ENCODE results near the gene RNASE8.

Gene RNASE8

DNA sequence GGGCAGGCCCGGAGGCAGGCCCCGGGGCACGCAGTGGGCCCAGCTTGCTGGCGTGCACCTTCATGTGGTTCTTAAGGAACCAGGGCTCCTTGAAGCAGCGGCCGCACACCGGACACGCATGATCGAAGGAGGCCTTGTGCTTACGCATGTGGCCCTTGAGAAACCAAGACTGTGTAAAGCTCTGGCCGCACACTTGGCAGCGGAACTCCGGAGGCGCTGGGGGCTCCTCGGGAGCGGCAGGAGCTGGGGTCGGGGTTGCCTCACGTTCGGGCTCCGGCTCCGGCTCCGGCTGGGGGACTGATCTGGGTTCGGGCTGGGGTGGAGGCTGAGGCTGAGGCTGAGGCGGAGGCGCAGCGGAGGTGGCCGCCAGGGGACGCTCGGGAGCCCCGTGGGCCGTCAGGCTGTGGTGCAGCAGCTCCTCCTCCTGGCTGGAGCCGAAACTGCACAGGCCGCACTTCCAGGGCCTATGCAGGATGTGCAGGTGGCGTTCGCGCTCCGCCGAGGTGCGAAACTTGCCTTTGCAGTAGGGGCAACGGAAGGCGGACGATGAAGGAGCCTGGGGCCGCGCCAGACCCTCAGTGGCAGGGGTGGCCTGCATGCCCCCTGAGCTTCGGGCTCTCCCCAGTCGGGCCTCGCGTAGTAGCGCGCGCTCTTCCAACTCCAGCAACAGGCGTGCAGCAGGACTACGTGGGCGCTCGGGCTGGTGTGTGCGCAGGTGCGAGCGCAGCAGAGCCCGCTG, 34.8 kb downstream of the RNASE8 start:
- DNase-seq (ENCODE audit: low spot score), result peak; percentile 92

DNA sequence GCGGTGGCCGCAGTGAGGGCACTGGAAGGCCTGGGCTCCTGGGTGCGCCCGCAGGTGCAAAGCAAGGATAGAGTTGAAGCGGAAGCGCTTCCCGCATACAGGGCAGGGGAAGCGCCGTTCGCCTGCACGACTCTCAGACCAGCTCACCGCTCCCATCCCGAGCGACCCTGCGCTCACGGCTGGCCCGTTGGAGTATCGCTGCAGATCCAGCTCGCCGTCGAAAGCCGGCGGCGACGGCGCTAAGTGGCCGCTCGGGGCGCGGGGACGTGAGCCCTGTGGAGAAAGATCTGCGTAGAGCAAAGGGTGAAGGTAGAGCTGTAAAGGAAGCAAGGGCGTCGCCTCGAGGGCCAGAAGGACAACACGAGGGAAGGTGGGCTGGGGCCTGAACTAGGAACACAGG, 35.4 kb downstream of the RNASE8 start:
- no peak for DNase-seq (ENCODE audit: low spot score)

DNA sequence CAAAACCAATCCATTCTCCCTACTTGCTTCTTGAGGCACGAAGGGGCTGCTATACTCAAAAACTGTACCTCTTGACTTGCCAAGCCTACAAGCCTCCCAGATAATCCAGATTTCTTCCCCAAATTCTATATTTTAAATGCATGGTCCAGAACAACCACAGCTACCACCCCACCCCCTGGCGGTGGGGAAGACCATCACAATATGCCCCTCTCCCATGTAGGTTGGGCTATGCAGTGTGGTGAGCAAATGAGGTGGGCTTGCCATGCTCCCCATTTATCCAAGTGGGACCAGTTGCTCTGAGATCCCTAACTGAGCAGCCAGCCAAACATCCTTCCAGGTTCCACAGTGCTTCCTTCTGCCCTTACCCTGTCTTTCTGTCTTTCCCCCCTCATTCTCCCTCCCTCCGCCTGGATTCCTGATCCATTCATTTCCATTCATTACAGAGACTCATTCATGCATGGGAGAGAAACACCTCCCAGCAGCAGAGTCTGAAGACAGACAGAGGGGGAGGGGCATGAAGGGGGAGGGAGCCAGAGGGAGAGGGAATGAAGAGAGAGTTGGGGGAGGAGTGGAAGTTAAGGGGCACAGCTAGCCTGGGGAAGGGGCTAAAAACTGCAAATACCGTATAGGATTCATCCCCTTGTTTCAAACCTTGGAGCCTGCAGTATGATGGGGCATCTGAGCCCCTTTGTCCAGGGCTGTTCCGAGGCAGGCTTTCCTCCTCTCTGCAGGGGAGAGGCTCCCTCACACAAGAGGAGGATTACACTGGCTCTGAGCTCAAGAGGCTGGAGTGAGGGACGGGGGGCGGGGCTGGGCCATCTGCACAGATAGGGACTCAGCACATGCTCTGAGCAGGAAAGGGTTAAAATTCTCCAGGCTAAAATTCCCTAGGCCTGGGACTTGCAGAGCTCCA, 36.4 kb downstream of the RNASE8 start:
- DNase-seq (ENCODE audit: low spot score), result peak; percentile 14

DNA sequence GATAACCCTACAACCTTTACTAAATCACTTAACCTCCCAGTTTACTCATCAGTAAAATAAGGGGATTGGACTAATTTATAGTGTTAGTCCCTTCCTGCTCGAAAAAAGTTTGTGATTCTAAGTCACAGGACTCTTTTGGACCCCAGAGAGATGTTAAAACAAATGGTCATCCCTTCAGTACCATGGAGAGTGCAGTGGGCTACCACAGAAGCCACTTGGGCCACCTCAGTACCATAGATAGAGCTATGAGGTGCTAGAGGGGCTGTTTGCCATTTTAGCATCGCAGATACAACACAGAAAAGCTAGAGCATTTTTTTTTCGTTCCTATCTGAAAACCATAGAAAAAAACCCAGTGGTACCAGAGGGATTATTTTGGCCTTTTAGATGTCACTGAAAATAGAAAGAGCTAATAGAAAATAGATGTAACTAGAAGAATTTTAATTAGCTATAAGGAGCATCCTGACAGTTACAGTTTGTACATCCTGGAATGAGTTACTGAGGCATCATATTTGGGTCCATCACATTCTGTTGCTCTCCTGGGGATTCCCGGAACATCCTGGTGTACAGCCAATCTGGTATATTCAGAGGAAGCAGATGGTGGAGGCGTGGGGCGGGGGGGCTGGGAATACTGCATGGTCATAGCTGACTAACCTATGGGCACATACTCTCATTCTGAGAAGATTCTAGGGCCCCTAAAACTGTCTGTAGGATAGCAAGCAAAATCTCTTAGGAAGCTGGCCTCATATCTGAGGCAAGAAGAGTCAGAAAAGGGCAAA, 38.0 kb downstream of the RNASE8 start:
- peak; percentile 69 for DNase-seq (ENCODE audit: low spot score)

DNA sequence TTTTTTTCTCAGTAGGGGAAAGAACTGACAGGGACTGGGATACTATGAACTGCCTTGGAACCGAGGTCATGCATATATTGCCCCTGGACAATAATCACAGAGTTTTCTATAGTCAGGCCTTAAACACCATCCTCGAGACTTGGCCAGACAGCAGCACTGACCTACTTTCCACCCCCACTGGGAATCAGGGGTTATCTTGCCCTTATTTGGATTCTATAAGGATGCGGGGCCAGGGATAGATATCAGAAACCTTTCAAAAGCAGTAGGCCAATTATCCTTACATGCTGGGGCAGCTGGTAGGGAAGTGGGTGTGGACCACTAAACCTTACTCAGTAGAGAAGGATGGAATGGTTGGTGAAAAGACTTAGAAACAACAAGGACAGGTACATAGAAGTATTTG, 38.8 kb downstream of the RNASE8 start:
- DNase-seq (ENCODE audit: low spot score), result no peak

DNA sequence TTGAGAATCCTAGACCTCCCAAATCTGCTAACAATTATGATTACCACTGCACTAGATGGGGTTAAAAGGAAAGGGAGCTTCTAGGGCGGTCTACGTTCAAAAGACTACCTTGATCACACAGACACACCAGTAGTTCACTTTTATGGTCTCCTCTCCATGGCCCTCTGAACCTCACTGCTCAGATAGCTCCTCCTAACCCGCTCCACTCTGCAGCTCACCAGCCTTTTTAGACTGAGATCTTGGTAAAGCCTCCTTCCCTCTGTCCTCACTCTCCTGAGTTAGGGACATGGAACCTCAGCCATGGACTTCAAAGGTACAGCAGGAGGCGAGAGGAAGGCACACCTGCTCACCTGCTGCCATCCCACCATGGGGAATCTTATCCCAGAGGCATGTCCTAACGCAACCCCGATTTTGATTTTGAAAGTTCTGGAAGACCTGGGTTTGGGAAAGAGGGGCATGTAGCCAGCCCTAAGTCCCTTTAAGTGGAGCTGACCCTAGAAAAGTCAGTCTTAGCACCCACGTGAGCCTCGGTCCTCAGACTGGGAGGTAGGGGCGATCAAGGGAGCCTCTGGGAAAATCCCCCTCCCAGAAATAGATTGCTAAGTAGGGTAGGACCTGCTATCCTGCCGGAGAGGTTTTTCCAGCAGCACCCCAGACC, 39.5 kb downstream of the RNASE8 start:
- DNase-seq (ENCODE audit: low spot score), result no peak

DNA sequence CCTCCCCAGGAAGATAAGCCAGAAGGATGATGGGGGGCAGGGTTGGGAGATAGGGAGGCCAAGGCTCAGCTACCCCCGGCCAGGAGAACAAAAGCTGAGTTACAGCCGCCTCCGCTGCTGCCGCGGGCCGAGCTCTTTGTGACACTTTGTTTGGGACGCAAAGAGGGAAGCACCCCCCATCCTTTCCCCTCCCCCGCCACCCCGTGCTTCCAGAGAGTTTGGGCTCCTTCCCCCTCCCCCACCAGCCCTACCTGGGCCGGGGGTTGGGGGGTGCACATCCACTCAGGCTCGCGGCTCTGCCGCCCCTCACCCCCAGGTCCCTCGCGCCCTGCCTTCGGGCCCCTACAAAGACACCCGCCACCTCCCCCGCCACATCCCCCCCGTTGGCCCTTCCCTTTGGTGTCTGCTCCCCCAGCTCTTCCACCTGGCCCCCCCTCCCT, 40.0 kb downstream of the RNASE8 start:
- DNase-seq (ENCODE audit: low spot score), result no peak

DNA sequence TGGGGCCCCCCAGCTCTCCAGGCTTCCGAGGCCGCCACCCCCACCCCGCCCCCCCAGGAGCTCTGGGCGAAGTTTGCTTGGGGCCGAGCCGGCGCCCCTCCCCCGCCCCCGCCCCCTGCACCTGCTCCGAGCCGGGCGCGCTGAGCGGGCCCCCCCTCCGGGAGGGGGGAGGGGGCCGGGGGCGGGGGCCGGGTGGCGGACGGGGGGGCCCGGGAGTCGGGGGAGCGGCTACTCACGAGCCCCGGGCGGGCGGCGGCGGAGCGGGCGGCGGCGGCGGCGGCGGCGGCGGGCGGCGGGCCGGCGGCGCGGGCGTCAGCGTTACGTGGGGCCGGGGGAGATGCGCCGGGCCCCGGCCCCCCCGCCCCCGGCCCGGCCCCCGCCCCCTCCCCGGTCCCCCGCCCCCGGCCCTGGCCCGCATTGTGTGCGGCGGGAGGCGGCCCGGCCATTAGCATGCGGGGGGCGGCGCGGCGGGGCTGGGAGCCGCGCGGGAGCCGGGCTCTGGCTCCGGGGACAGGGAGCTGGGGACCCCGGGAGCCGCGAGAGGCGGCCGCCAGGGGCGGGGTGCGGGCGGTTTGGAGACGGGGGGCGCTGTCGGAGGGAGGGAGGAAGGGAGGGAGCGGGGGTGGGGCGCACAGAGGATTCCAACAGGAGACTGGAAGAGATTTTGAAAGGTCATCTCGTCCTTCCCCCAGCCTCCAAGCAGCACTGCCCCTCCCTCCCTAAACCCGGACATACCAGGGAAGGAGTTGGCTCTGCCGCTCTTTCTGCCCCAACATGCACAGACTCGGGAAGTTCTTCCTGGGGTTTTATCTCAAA, 40.7 kb downstream of the RNASE8 start, which contains the start of gene ZNF219:
Gene ZNF219, minus strand, starts transcription at position 580 of the 816 bp plus-strand sequence. CDS start 5,064 bp downstream, outside the sequence.
- peak; percentile 79 for DNase-seq (ENCODE audit: low spot score)

DNA sequence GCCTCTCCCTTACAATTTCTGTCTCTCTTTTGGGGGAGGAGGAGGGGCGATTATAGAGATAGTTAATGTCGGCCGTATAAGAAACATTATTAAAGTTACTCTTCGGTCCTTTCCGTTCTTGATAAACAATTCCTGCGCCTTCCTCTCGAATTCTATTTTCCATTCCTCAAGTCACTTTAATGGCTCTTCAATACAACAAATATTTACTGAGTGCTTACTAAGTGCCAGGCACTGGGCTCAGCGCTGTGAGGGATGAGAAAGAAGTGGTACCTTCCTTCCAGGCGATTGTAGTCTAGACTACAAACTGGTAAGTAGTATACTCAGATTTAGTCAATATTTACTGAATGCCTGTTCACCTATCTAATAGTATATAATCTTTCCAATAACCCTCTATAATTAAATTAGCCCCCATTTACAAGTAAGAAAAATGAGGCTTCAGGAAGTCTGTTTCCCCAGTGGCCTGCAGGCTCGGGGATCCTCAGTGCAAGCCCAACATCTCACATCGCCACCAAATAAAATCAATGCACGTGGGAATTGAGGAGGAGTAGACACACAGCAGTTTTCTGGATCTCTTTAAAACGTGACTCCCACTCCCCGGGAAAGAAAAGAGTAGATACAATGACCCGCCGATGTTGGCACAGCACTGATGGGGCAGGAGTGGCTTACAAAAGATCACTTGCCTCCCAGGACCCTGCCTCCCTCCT, 41.4 kb downstream of the RNASE8 start:
- DNase-seq (ENCODE audit: low spot score), result no peak

DNA sequence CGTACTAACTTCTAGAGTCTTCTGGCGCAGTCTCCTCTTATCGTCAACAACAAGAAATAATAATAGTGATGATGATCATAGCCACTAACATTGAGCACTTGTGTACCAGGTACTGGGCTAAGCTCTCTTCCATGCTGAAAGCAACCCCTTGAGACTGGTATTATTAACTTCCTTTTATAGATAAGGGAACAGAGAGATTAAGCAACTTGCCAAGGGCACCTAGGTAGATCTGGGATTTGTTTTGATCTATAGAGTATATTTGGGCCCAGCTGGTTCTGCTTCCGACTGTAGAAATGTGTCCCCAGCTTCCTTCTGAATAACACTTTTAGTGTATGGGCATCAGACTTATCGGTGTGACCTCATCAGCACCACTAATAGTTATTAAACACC, 42.0 kb downstream of the RNASE8 start:
- no peak for DNase-seq (ENCODE audit: low spot score)

DNA sequence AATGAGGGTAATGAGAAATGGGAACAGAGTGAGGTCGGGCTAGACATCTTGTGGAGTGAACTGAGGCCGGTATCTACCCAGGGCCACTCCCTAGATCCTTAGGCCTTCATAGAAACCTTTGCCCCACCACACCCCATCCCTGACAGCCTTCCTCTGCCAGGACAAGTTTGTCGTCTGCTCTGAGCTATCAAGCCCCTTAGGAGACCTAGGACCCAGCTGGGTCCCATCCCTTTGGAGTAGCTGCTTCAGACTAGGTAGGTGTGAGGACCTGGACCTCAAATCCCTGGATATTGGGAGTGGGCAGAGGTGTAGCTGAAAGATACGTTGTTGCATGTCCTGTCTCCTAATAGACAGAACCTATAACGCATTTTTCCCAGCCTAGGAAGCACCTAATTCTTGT, 43.3 kb downstream of the RNASE8 start, which contains the start of gene TMEM253:
Gene TMEM253, plus strand, starts transcription at position 136 of the 400 bp plus-strand sequence. CDS start 278 bp downstream, outside the sequence.
- no peak for DNase-seq (ENCODE audit: low spot score)

DNA sequence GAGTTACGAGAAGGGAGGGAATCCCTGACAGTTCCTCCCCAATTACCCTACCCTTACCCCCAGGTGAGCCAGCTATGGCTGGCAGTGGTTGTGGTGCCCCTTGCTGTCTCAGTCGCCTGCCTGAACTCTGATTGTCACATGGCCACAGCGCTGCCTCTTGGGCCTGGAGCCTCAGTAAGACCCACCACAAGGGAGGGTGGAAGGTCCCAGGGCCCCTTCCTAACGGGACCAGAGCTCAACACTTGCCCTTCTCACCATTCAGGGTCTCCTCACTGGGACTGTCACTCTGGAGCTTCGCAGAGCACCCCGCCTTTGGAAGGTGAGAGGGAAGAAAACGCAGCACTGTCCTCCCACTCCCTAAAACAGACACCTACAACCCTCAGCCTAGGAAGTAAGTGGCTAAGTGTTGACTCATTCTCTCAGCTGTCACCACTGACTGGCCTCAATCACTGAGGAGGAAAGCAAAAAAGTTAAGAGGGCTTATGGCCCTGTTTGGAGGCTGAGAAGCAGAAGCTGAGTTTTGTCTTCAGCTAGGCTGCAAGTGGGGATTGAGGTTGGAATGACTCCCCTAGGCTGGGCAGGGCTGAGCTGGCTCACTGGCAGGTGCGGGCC, 44.3 kb downstream of the RNASE8 start:
- no peak for DNase-seq (ENCODE audit: low spot score)

DNA sequence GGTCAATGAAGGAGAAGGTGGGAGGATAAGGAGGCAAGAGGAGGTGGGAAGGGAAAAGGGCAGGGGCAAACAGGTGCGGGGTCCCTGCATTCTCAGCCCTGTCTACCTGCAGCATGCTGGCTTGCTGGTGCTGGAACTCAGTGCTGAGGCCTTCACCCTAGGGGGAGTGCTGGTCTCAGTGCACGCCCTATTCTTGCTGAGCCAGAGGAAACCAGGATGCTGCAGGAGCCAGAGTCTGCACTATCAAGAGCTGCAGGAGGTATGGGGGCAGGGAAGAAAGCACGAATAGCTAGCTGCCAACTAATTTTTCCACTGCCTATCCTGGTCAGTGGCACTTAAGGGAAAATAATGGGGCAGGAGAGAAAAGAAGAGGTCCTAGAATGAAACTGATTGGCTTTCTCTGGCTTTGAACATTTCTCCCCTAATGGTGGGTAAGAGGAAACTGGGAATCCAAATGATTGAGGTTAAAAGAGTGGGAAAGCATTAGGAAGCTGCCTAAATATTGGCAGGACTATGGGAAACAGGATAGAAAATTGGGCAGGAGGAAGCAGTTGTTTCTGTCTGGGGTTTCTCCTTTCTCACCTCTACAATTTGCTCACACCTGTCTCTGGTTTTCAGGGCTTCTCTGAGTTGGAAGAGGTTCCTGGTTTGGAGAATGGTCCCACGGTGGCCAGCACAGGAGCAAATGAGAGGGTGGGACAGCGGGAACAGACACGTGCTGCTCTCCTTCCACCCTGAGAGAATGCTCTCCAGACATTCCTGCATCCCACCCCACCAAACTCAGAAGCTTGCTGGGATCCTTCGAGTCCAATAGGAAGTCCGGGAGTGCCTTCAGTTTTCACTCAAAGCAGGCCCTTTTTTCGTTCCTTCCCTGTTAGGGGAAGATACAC, 45.1 kb downstream of the RNASE8 start:
- DNase-seq (ENCODE audit: low spot score), result no peak

DNA sequence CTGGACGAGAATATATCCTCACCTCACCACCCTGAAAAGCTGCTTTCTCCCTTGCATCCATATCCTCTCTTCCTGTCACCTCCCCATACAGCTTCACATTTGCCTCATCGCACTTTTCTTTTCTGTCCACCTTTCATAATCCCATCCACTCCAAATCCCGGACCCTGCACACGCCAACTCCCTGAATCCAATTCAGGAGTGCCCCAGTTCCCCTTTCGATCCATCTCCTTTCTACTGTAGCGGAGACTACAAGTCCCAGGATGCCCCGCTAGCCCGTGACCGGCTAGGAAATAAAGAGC, 45.7 kb downstream of the RNASE8 start:
- DNase-seq (ENCODE audit: low spot score), result no peak

DNA sequence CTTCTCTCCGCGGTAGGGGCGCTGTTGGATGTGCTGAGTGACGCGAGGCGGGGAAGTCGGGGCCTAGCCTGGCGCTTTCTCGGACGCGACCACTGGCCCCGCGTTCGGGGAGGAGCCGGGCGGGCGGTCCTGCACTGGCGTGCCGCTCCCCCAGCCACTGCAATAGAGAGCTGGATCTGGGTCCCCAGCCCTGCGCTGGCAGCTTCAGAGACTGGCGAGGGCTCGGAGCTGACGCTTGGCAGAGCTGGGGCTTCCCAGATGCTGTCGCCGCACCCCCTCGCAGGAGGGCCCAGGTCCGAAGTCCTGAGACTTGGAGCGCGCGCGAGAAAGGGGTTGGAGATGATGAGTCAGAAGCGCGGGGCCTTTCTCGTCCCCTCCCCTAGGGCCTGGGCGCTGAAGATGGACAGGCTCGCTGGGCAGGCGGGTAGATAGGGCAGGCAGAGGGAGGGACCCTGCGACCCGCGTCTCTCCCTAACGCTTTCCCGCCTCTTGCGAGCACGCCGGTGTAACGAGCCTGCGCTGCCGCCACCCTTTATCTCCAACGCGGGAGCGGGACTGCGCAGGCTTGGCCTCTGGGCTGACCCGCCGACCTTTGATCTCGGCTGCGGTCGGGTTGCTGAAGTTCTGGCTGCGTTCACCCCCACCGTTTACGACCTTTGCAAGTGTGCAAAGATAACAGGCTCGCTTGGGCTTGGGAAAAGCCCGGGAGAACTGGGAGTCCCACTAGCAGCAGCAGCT, 46.3 kb downstream of the RNASE8 start:
- DNase-seq (ENCODE audit: low spot score), result peak; percentile 96

DNA sequence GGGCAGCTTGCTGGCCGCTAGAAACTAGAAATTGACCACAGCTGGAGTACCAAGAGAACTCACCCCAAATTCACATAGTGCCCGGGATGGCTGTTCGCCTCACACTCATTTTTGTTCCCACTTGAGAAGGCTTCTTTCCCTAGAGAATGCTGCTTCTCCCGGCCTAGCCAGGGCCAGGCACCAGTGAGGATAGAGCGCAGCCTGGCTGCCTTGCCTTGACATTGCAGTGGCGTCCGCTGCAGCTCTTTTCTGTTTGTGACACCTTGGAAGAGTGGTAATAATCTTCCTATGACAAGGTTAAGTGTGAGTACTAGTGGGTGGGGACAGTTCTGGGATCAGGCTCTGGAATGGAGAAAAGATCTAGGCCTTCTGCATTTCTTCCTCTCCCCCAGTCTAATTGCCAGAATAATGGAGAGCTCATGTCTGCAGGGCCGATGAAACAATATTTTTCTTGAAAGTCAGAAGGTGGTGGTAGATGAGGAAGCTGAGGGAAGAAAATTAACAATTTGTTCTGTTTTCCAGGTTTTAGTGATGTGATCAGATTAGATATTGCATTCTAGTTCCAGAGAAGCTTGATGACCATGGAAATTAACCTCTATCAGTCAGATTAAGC, 46.9 kb downstream of the RNASE8 start:
- DNase-seq (ENCODE audit: low spot score), result peak; percentile 83

DNA sequence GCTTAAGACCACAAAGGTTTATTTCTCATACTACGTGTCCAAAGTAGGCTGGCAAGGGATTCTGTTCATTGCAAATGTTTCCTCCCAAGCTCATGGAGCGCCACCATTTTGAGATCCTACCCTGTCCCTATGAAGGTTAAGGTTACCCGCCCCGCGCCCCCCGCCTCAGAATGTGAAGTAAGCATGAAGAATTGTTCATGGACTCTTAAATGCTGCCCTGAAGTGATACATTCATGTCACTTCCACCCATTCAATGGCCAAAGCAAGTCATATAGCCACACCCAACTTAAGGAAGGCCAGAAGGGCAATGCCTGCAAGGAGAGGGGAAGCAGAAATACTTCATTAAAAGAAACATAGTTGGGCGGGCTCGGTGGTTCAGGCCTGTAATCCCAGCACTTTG, 47.5 kb downstream of the RNASE8 start:
- no peak for DNase-seq (ENCODE audit: low spot score)

DNA sequence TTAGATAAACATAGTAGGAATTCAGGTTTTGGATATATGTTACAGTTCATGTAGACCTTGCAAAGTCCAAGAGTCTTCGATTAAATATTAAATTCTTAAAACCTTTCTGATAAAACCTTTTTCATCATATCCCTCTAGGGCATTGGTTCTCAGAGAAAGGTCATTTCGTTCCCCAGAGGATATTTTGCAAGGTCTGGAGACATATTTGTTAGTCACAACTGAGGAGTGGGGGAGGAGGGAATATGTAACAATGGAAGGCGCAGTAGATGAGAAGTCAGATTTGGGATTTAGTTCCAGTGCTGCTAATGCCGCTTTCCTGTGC, 48.5 kb downstream of the RNASE8 start:
- no peak for DNase-seq (ENCODE audit: low spot score)

Data from GM03348 (cell line).